ENCODE measurements around the gene MMP12. TPM values are rescaled to one million over a fixed set of nuclear protein-coding genes. Genes with fewer than 3 reads are reported as not detected.

The MMP12 gene

DNA sequence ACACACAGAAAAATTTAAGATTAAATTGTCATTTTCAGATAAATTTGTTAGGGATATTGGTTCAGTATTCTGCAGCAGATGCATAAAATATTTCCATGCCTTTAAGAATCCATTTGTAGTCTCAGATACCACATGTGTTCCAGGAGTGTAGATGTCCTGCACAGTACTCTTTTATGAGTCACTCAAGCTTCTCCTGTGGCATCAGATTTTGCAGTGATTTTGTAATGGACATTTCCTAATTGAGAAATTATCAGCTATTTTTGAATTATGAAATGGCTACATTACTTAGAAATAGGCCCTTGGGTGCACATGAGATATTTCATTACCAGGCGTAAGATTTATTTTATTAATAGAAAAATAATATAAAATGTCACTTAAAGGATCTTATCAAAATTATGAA lies 50.2 kb downstream of the MMP12 start:
- Histone ChIP-seq H2BK120ac (ENCODE audit: low read depth, low read length) (no peak overlapping the region), H3K4me2 (ENCODE audit: low read length, poor library complexity, severe bottlenecking) (no peak overlapping the region), H2AK5ac (ENCODE audit: low read length, severe bottlenecking) (no peak overlapping the region), H3K27me3 (ENCODE audit: control insufficient read depth in 1 of 2, insufficient read depth in 1 of 2, low read length in 2 of 2) (peaks cover 9 to 20% of the 10 kb centered on the region in 2 experiments), H2BK15ac (ENCODE audit: low read depth, poor library complexity, severe bottlenecking) (no peak overlapping the region), H3K36me3 (ENCODE audit: control insufficient read depth in 1 of 2, insufficient read depth in 2 of 2, low read depth in 1 of 2, low read length in 2 of 2) (no peaks in the 10 kb centered on the region), H3K79me1 (replicated peaks; ENCODE audit: low read length, poor library complexity, severe bottlenecking) (no peaks in the 10 kb centered on the region), H4K91ac (ENCODE audit: low read length) (no peak overlapping the region), H2BK5ac (ENCODE audit: low read depth, low read length, poor library complexity, severe bottlenecking) (no peak overlapping the region), H3K23ac (ENCODE audit: low read length in 2 of 2) (no peak overlapping the region), H3K18ac (ENCODE audit: low read depth in 1 of 2, low read length in 2 of 2) (no peak overlapping the region), H4K8ac (ENCODE audit: low read length) (no peak overlapping the region), H3K4ac (ENCODE audit: low read depth in 1 of 2, low read length in 2 of 2) (no peak overlapping the region), H2BK12ac (ENCODE audit: low read length in 2 of 2) (no peak overlapping the region), H2AFZ (ENCODE audit: low read depth, low read length) (no peak overlapping the region), H3K9me3 (ENCODE audit: control insufficient read depth, low read length) (no peaks in the 10 kb centered on the region), H3K4me3 (ENCODE audit: insufficient read depth in 1 of 2, low read depth in 1 of 2, low read length in 2 of 2) (no peak overlapping the region), H3K9ac (ENCODE audit: low read length) (no peak overlapping the region), H3K27ac (ENCODE audit: low read length, poor library complexity, severe bottlenecking) (no peak overlapping the region), H3K14ac (ENCODE audit: low read length in 2 of 2) (no peak overlapping the region), H3K4me1 (ENCODE audit: control insufficient read depth, insufficient read depth, low read depth, low read length) (no peaks in the 10 kb centered on the region)
- no CpG with 5 or more reads among the region's 1 CpG for WGBS
- no peak for DNase-seq

DNA sequence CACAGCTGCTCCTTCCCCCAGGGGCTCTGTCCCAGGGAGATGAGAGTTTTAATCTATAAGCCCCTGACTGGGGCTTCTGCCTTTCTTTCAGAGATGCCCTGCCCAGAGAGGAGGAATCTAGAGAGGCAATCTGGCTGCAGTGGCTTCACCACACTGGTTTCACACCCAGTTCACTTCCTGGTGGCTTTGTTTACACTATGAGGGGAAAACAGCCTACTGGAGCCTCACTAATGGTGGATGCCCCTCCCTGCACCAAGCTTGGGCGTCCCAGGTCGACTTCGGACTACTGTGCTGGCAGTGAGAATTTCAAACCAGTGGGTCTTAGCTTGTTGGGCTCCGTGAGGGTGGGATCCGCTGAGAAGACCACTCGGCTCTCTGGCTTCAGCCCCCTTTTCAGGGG lies 55.3 kb downstream of the MMP12 start:
- H2AK5ac ChIP-seq (ENCODE audit: low read length, severe bottlenecking), result no peak overlapping the region
- no peaks in the 10 kb centered on the region for H3K4me1 ChIP-seq (ENCODE audit: control insufficient read depth, insufficient read depth, low read depth, low read length)
- no peak overlapping the region for H2BK15ac ChIP-seq (ENCODE audit: low read depth, poor library complexity, severe bottlenecking)
- no peak overlapping the region for H3K14ac ChIP-seq (ENCODE audit: low read length in 2 of 2)
- no peak overlapping the region for H4K91ac ChIP-seq (ENCODE audit: low read length)
- no peak for DNase-seq
- H3K23ac ChIP-seq (ENCODE audit: low read length in 2 of 2), result no peak overlapping the region
- peaks cover 12 to 20% of the 10 kb centered on the region in 2 experiments for H3K27me3 ChIP-seq (ENCODE audit: control insufficient read depth in 1 of 2, insufficient read depth in 1 of 2, low read length in 2 of 2)
- no peaks in the 10 kb centered on the region for H3K36me3 ChIP-seq (ENCODE audit: control insufficient read depth in 1 of 2, insufficient read depth in 2 of 2, low read depth in 1 of 2, low read length in 2 of 2)
- no peak overlapping the region for H3K27ac ChIP-seq (ENCODE audit: low read length, poor library complexity, severe bottlenecking)
- H3K4me3 ChIP-seq (ENCODE audit: insufficient read depth in 1 of 2, low read depth in 1 of 2, low read length in 2 of 2), result no peak overlapping the region
- no peak overlapping the region for H2AFZ ChIP-seq (ENCODE audit: low read depth, low read length)
- H2BK120ac ChIP-seq (ENCODE audit: low read depth, low read length), result no peak overlapping the region
- H4K8ac ChIP-seq (ENCODE audit: low read length), result no peak overlapping the region
- no peak overlapping the region for H3K4me2 ChIP-seq (ENCODE audit: low read length, poor library complexity, severe bottlenecking)
- H3K18ac ChIP-seq (ENCODE audit: low read depth in 1 of 2, low read length in 2 of 2), result no peak overlapping the region
- H3K79me1 ChIP-seq (replicated peaks; ENCODE audit: low read length, poor library complexity, severe bottlenecking), result no peaks in the 10 kb centered on the region
- peaks cover 4% of the 10 kb centered on the region for H3K9me3 ChIP-seq (ENCODE audit: control insufficient read depth, low read length)
- H2BK12ac ChIP-seq (ENCODE audit: low read length in 2 of 2), result no peak overlapping the region
- no peak overlapping the region for H2BK5ac ChIP-seq (ENCODE audit: low read depth, low read length, poor library complexity, severe bottlenecking)
- WGBS, result 65% methylated on average over 6 of the region's 6 CpGs
- H3K4ac ChIP-seq (ENCODE audit: low read depth in 1 of 2, low read length in 2 of 2), result no peak overlapping the region
- no peak overlapping the region for H3K9ac ChIP-seq (ENCODE audit: low read length)

DNA sequence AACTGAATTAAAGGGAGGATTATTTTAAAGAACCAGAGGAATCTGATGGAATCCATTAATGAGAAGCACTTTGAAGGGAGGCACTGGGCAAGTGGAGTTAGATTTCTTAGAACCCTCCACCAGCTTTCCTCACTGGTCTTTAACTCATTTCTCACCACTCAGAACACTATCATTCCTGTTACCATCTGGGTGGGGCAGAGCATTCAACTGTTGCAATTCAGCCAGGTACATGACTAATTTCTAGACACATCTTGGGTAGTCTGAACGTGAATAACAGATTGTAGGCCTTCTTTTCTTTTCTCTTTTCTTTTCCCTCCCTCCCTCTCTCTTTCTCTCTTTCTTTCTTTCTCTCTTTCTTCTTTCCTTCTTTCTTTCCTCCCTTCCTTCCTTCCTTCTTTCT lies 61.3 kb downstream of the MMP12 start:
- Histone ChIP-seq H3K36me3 (ENCODE audit: control insufficient read depth in 1 of 2, insufficient read depth in 2 of 2, low read depth in 1 of 2, low read length in 2 of 2) (no peaks in the 10 kb centered on the region), H3K4ac (ENCODE audit: low read depth in 1 of 2, low read length in 2 of 2) (no peak overlapping the region), H4K8ac (ENCODE audit: low read length) (no peak overlapping the region), H2BK15ac (ENCODE audit: low read depth, poor library complexity, severe bottlenecking) (no peak overlapping the region), H2BK12ac (ENCODE audit: low read length in 2 of 2) (no peak overlapping the region), H4K91ac (ENCODE audit: low read length) (no peak overlapping the region), H3K4me3 (ENCODE audit: insufficient read depth in 1 of 2, low read depth in 1 of 2, low read length in 2 of 2) (no peak overlapping the region), H3K27ac (ENCODE audit: low read length, poor library complexity, severe bottlenecking) (no peak overlapping the region), H3K79me1 (replicated peaks; ENCODE audit: low read length, poor library complexity, severe bottlenecking) (no peaks in the 10 kb centered on the region), H2BK120ac (ENCODE audit: low read depth, low read length) (no peak overlapping the region), H3K18ac (ENCODE audit: low read depth in 1 of 2, low read length in 2 of 2) (no peak overlapping the region), H3K4me1 (ENCODE audit: control insufficient read depth, insufficient read depth, low read depth, low read length) (no peaks in the 10 kb centered on the region), H3K4me2 (ENCODE audit: low read length, poor library complexity, severe bottlenecking) (no peak overlapping the region), H3K9me3 (ENCODE audit: control insufficient read depth, low read length) (peaks cover 4% of the 10 kb centered on the region), H2AFZ (ENCODE audit: low read depth, low read length) (no peak overlapping the region), H3K23ac (ENCODE audit: low read length in 2 of 2) (no peak overlapping the region), H3K14ac (ENCODE audit: low read length in 2 of 2) (no peak overlapping the region), H2AK5ac (ENCODE audit: low read length, severe bottlenecking) (no peak overlapping the region), H3K27me3 (ENCODE audit: control insufficient read depth in 1 of 2, insufficient read depth in 1 of 2, low read length in 2 of 2) (no peaks in the 10 kb centered on the region), H2BK5ac (ENCODE audit: low read depth, low read length, poor library complexity, severe bottlenecking) (no peak overlapping the region), H3K9ac (ENCODE audit: low read length) (no peak overlapping the region)
- DNase-seq, result no peak
- WGBS, result 80% methylated on average over 1 of the region's 1 CpG

Small RNAs within 50 kb of the gene (small RNA-seq; reads per million reads assigned to genes)
- not detected for gene RNU7-159P (ENCODE audit: low read depth)
